ENCODE measurements around the gene KATNAL1.

Gene KATNAL1

DNA sequence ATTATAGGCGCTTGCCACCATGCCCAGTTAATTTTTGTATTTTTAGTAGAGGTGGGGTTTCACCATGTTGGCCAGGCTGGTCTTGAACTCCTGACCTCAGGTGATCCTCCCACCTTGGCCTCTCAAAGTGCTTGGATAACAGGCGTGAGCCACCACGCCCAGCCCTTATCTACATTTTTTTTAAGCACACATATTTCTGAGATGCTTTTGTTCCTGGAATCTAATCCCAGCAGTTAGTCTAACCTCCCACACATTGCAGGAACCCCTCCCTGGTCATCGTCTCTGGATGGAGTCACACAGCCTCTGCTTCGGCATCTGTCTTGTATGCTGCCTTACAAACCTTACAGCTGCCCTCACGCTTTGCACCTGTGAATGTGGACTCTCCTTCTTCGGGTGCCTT, 15.1 kb upstream of the KATNAL1 start:
- no peak for DNase-seq (ENCODE audit: low spot score in 2 of 2)
- Mint-ChIP-seq H3K4me3 (no peak overlapping the region), H3K9me3 (no peaks in the 10 kb centered on the region), H3K27me3 (no peaks in the 10 kb centered on the region), H3K27ac (ENCODE audit: low read depth) (no peak overlapping the region), H3K36me3 (ENCODE audit: insufficient read depth) (no peaks in the 10 kb centered on the region), H3K4me1 (peaks cover 18% of the 10 kb centered on the region)
- no peak for ATAC-seq (replicated peaks; ENCODE audit: extremely low read depth, poor library complexity, severe bottlenecking)

DNA sequence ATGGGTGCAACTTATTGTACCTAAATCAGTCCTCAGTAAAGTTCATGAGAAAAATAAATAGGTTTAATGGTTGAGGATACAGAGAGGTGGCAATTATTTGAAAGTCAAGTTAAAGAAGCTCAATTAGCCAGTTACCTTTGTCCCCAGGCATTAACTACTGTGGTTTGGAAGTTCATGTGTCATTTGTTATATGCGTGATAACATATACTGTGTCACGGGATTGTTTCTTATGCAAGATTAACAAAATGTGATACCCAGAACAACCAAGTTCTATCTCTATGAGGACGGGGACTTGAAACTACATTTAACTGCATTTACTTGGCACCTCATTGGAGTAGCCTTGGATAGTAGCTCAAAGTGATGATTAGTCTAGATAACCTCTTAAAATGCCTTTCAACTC, 13.9 kb upstream of the KATNAL1 start:
- no peak for DNase-seq (ENCODE audit: low spot score in 2 of 2)

DNA sequence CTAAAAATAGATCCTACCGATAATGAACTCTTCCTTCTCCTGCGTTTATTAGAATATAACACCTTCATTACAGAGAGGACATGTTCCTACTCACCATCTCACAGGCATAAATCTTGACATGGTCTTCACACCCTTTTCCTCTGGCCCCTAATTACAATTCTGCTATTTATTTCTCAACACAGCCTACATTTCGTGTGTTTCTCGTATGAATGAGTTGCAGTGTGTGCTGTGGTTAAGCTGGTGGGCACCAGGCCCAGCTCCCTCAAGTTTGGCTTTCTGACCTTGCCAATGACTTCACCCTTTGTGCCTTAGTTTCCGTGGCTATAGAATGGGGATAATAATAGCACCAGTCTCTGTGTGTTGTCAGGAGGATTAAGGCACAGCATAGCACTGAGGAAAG, 12.3 kb upstream of the KATNAL1 start:
- no peaks in the 10 kb centered on the region for H3K9me3 Mint-ChIP-seq
- DNase-seq (ENCODE audit: low spot score in 2 of 2): no peak

More for the DNA sequence above, 13.9 kb upstream of the KATNAL1 start:
- no peaks in the 10 kb centered on the region for H3K36me3 Mint-ChIP-seq (ENCODE audit: insufficient read depth)
- H3K4me1 Mint-ChIP-seq: peaks cover 18% of the 10 kb centered on the region
- no peak for ATAC-seq (replicated peaks; ENCODE audit: extremely low read depth, poor library complexity, severe bottlenecking)
- H3K27me3 Mint-ChIP-seq: no peaks in the 10 kb centered on the region
- H3K27ac Mint-ChIP-seq (ENCODE audit: low read depth): no peak overlapping the region
- H3K9me3 Mint-ChIP-seq: no peaks in the 10 kb centered on the region
- no peak overlapping the region for H3K4me3 Mint-ChIP-seq

DNA sequence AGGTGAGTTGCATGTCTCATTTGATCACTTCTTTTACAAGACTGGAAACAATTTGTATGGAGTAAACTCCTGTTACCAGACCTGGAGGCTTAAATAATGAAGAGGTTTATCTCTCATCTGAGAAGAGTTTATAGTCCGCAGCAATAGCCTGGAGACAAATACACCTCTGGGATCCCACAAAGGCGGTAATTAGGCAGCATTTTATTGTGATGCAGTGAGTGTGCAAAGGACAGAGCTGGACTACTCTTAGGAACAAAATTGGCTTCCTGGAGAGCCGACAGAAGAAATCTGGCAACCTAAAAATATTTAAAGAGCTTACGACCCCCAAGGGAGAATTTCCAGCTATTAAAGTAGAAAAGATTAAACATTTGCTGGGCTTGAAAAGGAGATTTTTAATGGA, 11.8 kb upstream of the KATNAL1 start:
- no peak overlapping the region for H3K4me3 Mint-ChIP-seq
- no peak overlapping the region for H3K27ac Mint-ChIP-seq (ENCODE audit: low read depth)
- H3K9me3 Mint-ChIP-seq: no peaks in the 10 kb centered on the region
- no peak for DNase-seq (ENCODE audit: low spot score in 2 of 2)
- no peaks in the 10 kb centered on the region for H3K36me3 Mint-ChIP-seq (ENCODE audit: insufficient read depth)
- peaks cover 15% of the 10 kb centered on the region for H3K4me1 Mint-ChIP-seq
- no peaks in the 10 kb centered on the region for H3K27me3 Mint-ChIP-seq
- no peak for ATAC-seq (replicated peaks; ENCODE audit: extremely low read depth, poor library complexity, severe bottlenecking)

More for the DNA sequence above, 12.3 kb upstream of the KATNAL1 start:
- Mint-ChIP-seq H3K27me3 (no peaks in the 10 kb centered on the region), H3K36me3 (ENCODE audit: insufficient read depth) (no peaks in the 10 kb centered on the region), H3K27ac (ENCODE audit: low read depth) (no peak overlapping the region), H3K4me3 (no peak overlapping the region), H3K4me1 (peaks cover 15% of the 10 kb centered on the region)
- no peak for ATAC-seq (replicated peaks; ENCODE audit: extremely low read depth, poor library complexity, severe bottlenecking)

DNA sequence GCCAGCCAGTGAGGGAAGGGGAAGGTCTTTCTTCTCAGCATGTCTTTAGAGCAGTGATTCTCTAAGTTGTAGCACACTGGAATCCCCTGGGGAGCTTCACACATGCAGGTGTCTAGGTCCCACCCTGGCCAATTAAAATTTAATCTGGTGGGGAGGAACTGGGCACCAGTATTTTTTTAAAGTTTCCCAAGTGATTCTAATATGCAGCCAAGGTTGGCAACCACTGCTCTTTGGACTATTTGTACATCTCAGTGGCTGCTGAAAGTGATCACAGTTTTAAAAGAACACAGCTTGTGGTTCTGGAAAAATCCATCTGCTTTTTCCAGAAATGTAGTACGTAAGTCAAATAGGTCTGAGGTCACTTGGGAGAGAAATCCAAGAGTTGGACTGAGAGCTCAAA, 10.7 kb upstream of the KATNAL1 start:
- Mint-ChIP-seq H3K27me3 (no peaks in the 10 kb centered on the region), H3K27ac (ENCODE audit: low read depth) (no peak overlapping the region), H3K4me3 (no peak overlapping the region), H3K4me1 (peaks cover 11% of the 10 kb centered on the region), H3K9me3 (no peaks in the 10 kb centered on the region), H3K36me3 (ENCODE audit: insufficient read depth) (no peaks in the 10 kb centered on the region)
- DNase-seq (ENCODE audit: low spot score in 2 of 2) (no peak), ATAC-seq (replicated peaks; ENCODE audit: extremely low read depth, poor library complexity, severe bottlenecking) (no peak)

DNA sequence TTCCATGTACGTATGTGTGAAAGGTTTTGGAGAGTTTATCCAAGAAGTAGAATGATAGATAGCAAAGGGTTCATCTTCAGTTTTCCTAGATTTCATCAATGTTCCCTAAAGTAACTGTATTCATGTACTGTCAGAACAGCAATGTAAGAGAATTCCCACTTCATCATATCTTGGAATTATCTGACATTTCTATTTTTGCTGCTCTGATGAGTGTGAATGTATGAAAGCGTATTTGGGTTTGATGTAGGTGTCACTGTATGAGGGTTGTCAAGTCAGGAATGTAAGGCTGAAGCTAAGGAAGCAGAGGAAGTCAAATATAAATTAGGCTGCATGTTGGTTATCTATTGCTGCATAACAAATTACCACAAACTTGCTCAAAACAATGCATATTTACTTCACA, 7.2 kb upstream of the KATNAL1 start:
- Mint-ChIP-seq H3K27me3 (no peaks in the 10 kb centered on the region), H3K4me1 (peaks cover 6% of the 10 kb centered on the region), H3K27ac (ENCODE audit: low read depth) (no peak overlapping the region), H3K36me3 (ENCODE audit: insufficient read depth) (no peaks in the 10 kb centered on the region), H3K4me3 (no peak overlapping the region), H3K9me3 (no peaks in the 10 kb centered on the region)
- DNase-seq (ENCODE audit: low spot score in 2 of 2) (no peak), ATAC-seq (replicated peaks; ENCODE audit: extremely low read depth, poor library complexity, severe bottlenecking) (no peak)

DNA sequence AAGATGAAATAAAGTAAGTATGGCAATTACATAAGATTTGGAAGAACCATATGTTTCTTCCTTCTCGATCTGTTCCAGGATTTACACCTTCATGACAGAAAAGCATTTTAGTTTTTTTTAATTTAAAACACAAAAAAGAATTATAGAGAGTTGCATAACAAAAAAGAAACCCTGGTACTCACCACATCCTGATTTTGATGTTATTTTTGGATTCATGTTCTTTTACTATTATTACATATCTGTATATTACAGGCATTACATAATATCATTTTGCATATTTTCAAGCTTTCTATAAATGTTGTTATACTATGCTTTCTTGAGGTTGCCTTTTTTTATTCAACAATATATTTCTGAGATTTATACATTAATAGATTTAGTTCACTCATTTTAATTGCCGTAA, 6.7 kb upstream of the KATNAL1 start:
- ATAC-seq (replicated peaks; ENCODE audit: extremely low read depth, poor library complexity, severe bottlenecking): no peak
- peaks cover 6% of the 10 kb centered on the region for H3K4me1 Mint-ChIP-seq
- H3K36me3 Mint-ChIP-seq (ENCODE audit: insufficient read depth): no peaks in the 10 kb centered on the region
- H3K27ac Mint-ChIP-seq (ENCODE audit: low read depth): no peak overlapping the region
- H3K9me3 Mint-ChIP-seq: no peaks in the 10 kb centered on the region
- no peak for DNase-seq (ENCODE audit: low spot score in 2 of 2)
- H3K4me3 Mint-ChIP-seq: no peak overlapping the region
- no peaks in the 10 kb centered on the region for H3K27me3 Mint-ChIP-seq

DNA sequence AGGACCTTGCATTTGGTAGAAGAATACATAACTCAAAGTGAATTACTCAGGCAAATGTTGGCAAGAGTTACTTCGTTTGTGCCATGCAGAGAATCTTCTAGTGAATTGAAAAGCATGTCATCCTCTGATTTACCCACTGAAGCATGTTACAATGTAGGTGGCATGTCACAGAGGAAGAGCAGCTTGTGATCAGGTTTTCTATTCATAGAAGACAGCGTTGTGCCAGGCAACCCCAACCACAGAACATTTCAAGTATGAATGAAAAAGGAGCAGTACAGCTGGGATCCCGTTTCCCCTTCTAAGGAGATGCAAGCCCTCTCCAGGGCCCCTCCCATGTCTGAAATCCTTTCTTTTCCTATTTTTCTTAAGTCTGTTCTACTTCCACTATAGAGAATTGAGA, 6.0 kb upstream of the KATNAL1 start:
- DNase-seq (ENCODE audit: low spot score in 2 of 2) (no peak), ATAC-seq (replicated peaks; ENCODE audit: extremely low read depth, poor library complexity, severe bottlenecking) (no peak)
- Mint-ChIP-seq H3K27me3 (no peaks in the 10 kb centered on the region), H3K36me3 (ENCODE audit: insufficient read depth) (peaks cover 2% of the 10 kb centered on the region), H3K27ac (ENCODE audit: low read depth) (no peak overlapping the region), H3K9me3 (no peaks in the 10 kb centered on the region), H3K4me1 (peaks cover 6% of the 10 kb centered on the region), H3K4me3 (no peak overlapping the region)

DNA sequence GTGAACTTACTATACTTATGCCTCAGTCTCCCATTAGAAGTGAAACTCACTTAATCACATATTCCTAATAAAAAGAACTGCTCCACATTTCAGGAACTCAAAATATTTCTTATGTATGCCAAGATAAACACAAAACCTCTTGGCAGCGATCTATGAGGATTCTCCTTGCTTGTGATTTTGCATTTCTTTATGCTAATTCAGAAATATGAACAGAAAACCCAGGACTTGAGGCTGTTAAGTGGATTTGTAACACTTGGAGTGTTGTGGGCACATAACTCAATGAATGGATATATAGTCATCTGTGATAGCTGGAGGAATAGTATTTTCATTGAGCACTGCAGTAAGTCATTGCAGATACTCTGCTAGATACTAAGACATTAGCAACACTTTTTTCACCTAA, 5.6 kb upstream of the KATNAL1 start:
- H3K27ac Mint-ChIP-seq (ENCODE audit: low read depth): no peak overlapping the region
- no peaks in the 10 kb centered on the region for H3K9me3 Mint-ChIP-seq
- ATAC-seq (replicated peaks; ENCODE audit: extremely low read depth, poor library complexity, severe bottlenecking): no peak
- no peaks in the 10 kb centered on the region for H3K27me3 Mint-ChIP-seq
- H3K4me3 Mint-ChIP-seq: no peak overlapping the region
- peaks cover 6% of the 10 kb centered on the region for H3K4me1 Mint-ChIP-seq
- no peak for DNase-seq (ENCODE audit: low spot score in 2 of 2)
- H3K36me3 Mint-ChIP-seq (ENCODE audit: insufficient read depth): peaks cover 2% of the 10 kb centered on the region

DNA sequence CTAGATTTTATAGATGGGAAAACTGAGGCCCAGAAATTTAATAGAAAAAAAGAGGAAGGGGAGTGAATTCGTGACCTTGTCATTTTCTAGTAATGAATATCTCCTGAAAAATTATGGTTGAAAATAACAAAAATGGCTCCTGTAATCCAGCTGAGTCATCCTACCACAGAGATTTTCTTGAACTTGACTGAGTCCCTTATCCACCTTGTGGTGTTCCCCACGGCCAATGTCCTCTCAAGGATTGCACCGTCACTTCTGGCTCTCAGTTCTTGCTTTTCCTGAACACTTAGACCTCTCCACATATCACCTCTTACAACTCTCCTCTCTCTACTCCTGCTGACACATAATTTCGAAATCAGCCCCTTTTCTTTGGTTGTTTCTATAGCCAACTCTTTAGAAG, 1.2 kb upstream of the KATNAL1 start:
- Mint-ChIP-seq H3K27ac (ENCODE audit: low read depth) (no peak overlapping the region), H3K4me1 (peaks cover 7% of the 10 kb centered on the region), H3K9me3 (no peaks in the 10 kb centered on the region), H3K36me3 (ENCODE audit: insufficient read depth) (peaks cover 8% of the 10 kb centered on the region), H3K27me3 (no peaks in the 10 kb centered on the region), H3K4me3 (peak overlapping the region; percentile 84)
- ATAC-seq (replicated peaks; ENCODE audit: extremely low read depth, poor library complexity, severe bottlenecking) (no peak), DNase-seq (ENCODE audit: low spot score in 2 of 2) (no peak)

DNA sequence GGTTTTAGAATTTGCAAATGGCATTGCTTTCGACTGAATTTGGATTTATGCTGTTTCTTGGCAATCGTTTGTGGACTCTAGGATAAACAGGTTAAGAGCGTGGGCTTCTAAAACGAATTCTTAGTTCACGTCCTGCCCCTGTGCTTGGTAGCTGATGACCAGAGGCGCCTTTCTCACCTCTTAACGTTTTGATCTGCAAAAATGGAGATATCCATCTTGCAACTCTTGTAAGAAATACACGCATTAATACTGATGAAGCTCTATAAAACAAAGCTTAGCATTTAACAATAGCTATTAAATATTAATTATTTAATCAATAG, 580 bp upstream of the KATNAL1 start:
- peak overlapping the region; percentile 84 for H3K4me3 Mint-ChIP-seq
- DNase-seq (ENCODE audit: low spot score in 2 of 2) (no peak), ATAC-seq (replicated peaks; ENCODE audit: extremely low read depth, poor library complexity, severe bottlenecking) (no peak)
- no peaks in the 10 kb centered on the region for H3K27me3 Mint-ChIP-seq
- peaks cover 8% of the 10 kb centered on the region for H3K36me3 Mint-ChIP-seq (ENCODE audit: insufficient read depth)
- no peak overlapping the region for H3K27ac Mint-ChIP-seq (ENCODE audit: low read depth)
- H3K4me1 Mint-ChIP-seq: peaks cover 7% of the 10 kb centered on the region
- H3K9me3 Mint-ChIP-seq: no peaks in the 10 kb centered on the region

DNA sequence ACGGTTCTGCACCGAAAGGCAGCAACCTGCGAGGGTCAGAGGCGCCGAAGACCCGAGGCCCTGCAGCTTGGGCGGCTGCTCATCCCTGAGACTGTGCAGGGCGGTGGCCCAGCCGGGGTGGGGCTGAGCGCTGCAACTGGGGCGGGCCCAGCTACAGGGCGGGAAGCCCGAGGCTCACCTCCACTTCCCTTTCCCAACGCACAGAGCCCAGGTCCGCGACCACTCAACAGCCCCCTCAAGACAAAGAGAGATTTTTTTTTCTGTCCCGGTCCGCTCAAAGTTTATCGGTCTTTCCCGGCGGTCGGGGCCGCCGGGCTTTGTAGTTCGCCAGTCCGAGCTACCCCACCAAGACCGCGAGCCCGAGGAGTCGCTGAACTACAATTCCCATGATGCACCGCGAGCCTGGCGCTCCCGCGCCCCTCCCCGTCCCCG, 573 bp downstream of the KATNAL1 start:
- ATAC-seq (replicated peaks; ENCODE audit: extremely low read depth, poor library complexity, severe bottlenecking): peak; percentile 86
- no peak overlapping the region for H3K27ac Mint-ChIP-seq (ENCODE audit: low read depth)
- peaks cover 8% of the 10 kb centered on the region for H3K36me3 Mint-ChIP-seq (ENCODE audit: insufficient read depth)
- H3K9me3 Mint-ChIP-seq: no peaks in the 10 kb centered on the region
- peaks cover 16% of the 10 kb centered on the region for H3K4me1 Mint-ChIP-seq
- H3K27me3 Mint-ChIP-seq: no peaks in the 10 kb centered on the region
- H3K4me3 Mint-ChIP-seq: peak overlapping the region; percentile 84
- peak; percentile 82 to 91 for DNase-seq (ENCODE audit: low spot score in 2 of 2)

DNA sequence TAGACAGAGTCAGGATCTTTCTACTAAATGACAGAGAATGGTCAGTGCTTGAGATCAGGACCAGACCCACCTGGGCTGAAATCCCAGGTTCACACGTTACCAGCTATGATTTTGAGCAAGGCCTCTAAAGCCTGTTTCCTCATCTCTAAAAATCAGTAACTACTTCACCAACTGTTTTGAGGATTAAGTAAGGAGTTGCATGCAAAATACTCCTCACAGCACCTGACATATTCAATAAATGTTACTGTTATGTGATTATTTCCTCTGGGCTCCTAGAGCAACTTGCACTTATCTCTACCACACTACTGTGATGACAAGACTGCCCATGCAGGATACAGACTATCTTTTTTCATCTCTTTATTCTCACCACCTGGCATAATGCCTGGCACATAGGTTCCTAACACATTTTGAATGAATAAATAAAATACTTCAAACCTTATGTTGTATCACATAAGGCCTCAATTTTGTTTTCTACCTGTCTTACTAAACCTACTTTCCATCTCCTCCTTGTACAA, 1.8 kb downstream of the KATNAL1 start:
- H3K4me1 Mint-ChIP-seq: peaks cover 16% of the 10 kb centered on the region
- DNase-seq (ENCODE audit: low spot score in 2 of 2) (no peak), ATAC-seq (replicated peaks; ENCODE audit: extremely low read depth, poor library complexity, severe bottlenecking) (no peak)
- no peak overlapping the region for H3K27ac Mint-ChIP-seq (ENCODE audit: low read depth)
- peaks cover 8% of the 10 kb centered on the region for H3K36me3 Mint-ChIP-seq (ENCODE audit: insufficient read depth)
- H3K9me3 Mint-ChIP-seq: no peaks in the 10 kb centered on the region
- no peaks in the 10 kb centered on the region for H3K27me3 Mint-ChIP-seq
- H3K4me3 Mint-ChIP-seq: no peak overlapping the region

DNA sequence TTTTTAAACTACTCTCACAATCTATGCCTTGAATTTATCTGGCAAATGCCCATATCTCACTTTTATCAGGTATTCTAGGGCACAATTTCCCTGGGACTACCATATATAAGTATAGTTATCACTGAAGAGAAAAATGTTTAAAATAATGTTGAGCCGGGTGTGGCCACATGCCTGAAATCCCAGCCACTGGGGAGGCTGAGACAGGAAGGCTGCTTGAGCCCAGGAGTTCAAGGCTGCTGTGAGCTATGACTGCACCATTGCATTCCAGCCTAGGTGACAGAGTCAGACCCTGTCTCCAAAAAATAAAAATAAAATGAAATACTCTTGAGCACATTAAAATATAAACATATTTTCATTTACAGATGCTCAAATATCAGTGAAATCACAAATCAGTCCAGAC, 4.1 kb downstream of the KATNAL1 start:
- no peaks in the 10 kb centered on the region for H3K27me3 Mint-ChIP-seq
- H3K4me3 Mint-ChIP-seq: no peak overlapping the region
- DNase-seq (ENCODE audit: low spot score in 2 of 2) (no peak), ATAC-seq (replicated peaks; ENCODE audit: extremely low read depth, poor library complexity, severe bottlenecking) (no peak)
- H3K4me1 Mint-ChIP-seq: peaks cover 22% of the 10 kb centered on the region
- H3K9me3 Mint-ChIP-seq: no peaks in the 10 kb centered on the region
- H3K36me3 Mint-ChIP-seq (ENCODE audit: insufficient read depth): peaks cover 6% of the 10 kb centered on the region
- no peak overlapping the region for H3K27ac Mint-ChIP-seq (ENCODE audit: low read depth)

All from central memory CD8-positive, alpha-beta T cell (primary cell).